Body of pancreas (tissue), 4 donors: ENCODE results near the gene TGM3. TPM values are rescaled to one million over a fixed set of nuclear protein-coding genes. Genes with fewer than 3 reads are reported as not detected.
A peak's percentile ranks its signal among the peaks of the same experiment; 100 is the strongest.

Experiments used
- ATAC-seq: fragments of 150-250 bp; one replicate; pipeline ENCODE4 v1.9.1; 2016
- DNase-seq, 4 donors: peaks; one replicate each; pipeline ENCODE4 v3.0.0-alpha.2; 2019
- H3K27ac ChIP-seq, 4 donors: fragments of 200-600 bp; sonication (generic); 1 replicate in 3 of 4; 2 replicates in 1 of 4; pipeline versions ENCODE4 v1.5.1 to v1.6.1; 2016 to 2019; ENCODE audit warnings: mild to moderate bottlenecking in 1 of 4, mixed read lengths in 1 of 4, moderate library complexity in 1 of 4
- H3K27me3 ChIP-seq, 2 donors: fragments of 200-600 bp; sonication (generic); one replicate each; pipeline ENCODE4 v1.6.0; 2016; ENCODE audit warnings: mild to moderate bottlenecking in 1 of 2
- H3K36me3 ChIP-seq, 2 donors: fragments of 200-600 bp; sonication (generic); replicated peaks in 1 of 2; 2 replicates each; pipeline ENCODE4 v1.5.1; 2016; ENCODE audit warnings: low read depth in 2 of 2; ENCODE audit not compliant: insufficient read depth in 1 of 2
- H3K4me1 ChIP-seq: fragments of 200-600 bp; sonication (generic); one replicate; pipeline ENCODE4 v1.6.0; 2016
- H3K4me3 ChIP-seq, 2 donors: fragments of 200-600 bp; sonication (generic); 1 replicate in 1 of 2; 2 replicates in 1 of 2; pipeline ENCODE4 v1.5.1; 2016 to 2019
- H3K9me3 ChIP-seq, 3 donors: fragments of 200-600 bp; sonication (generic); 1 replicate in 2 of 3; 2 replicates in 1 of 3; pipeline ENCODE4 v1.5.1; 2016
- POLR2A ChIP-seq, 3 donors: fragments of 450-650 bp; IDR thresholded peaks; one replicate each; pipeline ENCODE4 v1.6.1; 2016; ENCODE audit warnings: antibody characterized with exemption in 3 of 3, mild to moderate bottlenecking in 2 of 3
- WGBS, 2 donors: methylation state at CpG; one replicate each; pipeline ENCODE4 v1.1.5; 2017; 5-methylcytosine and 5-hydroxymethylcytosine counted together
- intact Hi-C: fragments of 100-400 bp; cut with DNase I; formaldehyde crosslinking; loops from one replicate; pipeline ENCODE4 v1.15.1; 2023
- total RNA-seq, 2 donors: library from RNA; depleted of rRNA; stranded (reverse); fragments of >200 nt; gene quantifications; one replicate each; pipeline ENCODE4 v1.1.0, GENCODE V29; 2016
- TF ChIP-seq, protein P1 (sequence below), 7 experiments: fragments of 450-650 bp in 4 of 7; fragments of 200-600 bp in 3 of 7; sonication (generic) in 3 of 7; IDR thresholded peaks; one replicate each; pipeline ENCODE4 v1.5.1; 2016 to 2019; ENCODE audit warnings: antibody characterized with exemption in 7 of 7

Gene TGM3
- total RNA-seq, 2 donors from 2014 or later: 0.26 TPM; not detected in 1

DNA sequence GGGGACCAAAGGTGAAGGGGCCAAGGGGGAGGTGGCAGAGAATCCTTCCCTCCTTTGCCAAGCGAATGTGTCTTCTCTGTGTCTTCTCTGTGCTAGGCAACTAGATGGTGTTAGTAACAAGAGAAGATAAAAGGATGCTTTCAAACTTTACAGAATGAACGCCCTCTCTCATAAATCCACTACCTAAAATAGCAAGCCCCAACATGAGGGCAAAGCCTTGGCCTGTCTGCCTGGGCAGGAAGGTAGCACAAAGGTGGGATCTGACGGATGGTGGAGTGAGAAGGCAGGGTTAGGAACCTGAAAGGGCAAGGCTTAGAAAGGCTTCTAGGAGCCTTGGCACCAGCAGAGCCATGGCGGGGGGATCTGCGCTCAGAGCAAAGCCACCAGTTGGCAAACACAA, 13.6 kb upstream of the TGM3 start:
- WGBS, 2 donors: 86 to 87% methylated on average over 5 of the region's 5 CpGs
- Histone ChIP-seq H3K27me3 (no peaks in the 10 kb centered on the region), H3K36me3 (no peaks in the 10 kb centered on the region), H3K27ac (no peak overlapping the region), H3K4me1 (peaks cover 3% of the 10 kb centered on the region), H3K4me3 (no peak overlapping the region), H3K9me3 (no peaks in the 10 kb centered on the region)
- ATAC-seq (no peak), DNase-seq (no peak)
- intact Hi-C loops: no loop called here
- no peak for TF ChIP-seq POLR2A (IDR thresholded peaks at IDR 0.05)
- TF ChIP-seq, protein P1, sequence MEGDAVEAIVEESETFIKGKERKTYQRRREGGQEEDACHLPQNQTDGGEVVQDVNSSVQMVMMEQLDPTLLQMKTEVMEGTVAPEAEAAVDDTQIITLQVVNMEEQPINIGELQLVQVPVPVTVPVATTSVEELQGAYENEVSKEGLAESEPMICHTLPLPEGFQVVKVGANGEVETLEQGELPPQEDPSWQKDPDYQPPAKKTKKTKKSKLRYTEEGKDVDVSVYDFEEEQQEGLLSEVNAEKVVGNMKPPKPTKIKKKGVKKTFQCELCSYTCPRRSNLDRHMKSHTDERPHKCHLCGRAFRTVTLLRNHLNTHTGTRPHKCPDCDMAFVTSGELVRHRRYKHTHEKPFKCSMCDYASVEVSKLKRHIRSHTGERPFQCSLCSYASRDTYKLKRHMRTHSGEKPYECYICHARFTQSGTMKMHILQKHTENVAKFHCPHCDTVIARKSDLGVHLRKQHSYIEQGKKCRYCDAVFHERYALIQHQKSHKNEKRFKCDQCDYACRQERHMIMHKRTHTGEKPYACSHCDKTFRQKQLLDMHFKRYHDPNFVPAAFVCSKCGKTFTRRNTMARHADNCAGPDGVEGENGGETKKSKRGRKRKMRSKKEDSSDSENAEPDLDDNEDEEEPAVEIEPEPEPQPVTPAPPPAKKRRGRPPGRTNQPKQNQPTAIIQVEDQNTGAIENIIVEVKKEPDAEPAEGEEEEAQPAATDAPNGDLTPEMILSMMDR (IDR thresholded peaks at IDR 0.05): no peak

DNA sequence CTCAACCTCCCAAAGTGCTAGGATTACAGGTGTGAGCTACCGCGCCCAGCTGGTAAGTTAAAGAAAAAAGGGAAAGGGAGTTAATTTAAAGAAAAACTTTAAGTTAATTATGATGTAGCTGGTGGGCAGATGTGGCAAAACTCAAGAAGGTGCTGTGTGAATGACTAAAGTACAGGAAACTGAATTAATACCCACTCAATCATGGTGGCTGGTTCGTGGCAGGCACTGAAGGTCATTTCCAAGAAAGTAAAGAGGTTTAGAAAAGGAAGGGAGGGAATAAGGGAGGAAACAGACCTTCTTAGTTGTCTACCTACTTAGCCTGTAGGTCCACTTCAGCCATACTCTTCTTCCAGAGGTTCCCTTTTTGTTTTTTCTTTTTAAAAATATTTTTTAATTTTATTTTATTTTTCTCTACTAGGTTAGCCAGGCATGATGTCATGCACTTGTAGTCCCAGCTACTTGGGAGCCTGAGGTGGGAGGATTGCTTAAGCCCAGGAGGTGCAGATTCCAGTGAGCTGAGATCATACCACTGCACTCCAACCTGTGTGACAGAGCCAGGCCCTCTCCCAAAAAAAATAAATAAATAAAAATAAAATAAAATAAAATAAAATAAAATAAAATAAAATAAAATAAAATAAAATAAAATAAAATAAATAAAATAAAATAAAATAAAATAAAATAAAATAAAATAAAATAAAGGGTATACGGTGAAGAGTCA, 11.9 kb upstream of the TGM3 start:
- no peak overlapping the region for H3K4me3 ChIP-seq
- H3K27me3 ChIP-seq: no peaks in the 10 kb centered on the region
- ATAC-seq: peak; percentile 65
- H3K36me3 ChIP-seq: no peaks in the 10 kb centered on the region
- intact Hi-C loops: no loop called here
- peaks cover 12% of the 10 kb centered on the region for H3K4me1 ChIP-seq
- peak; percentile 23 to 52 (median 36) for DNase-seq
- TF ChIP-seq, protein P1 (IDR thresholded peaks at IDR 0.05): no peak
- TF ChIP-seq POLR2A (IDR thresholded peaks at IDR 0.05): no peak
- 77% methylated on average over 4 of the region's 4 CpGs for WGBS, 2 donors
- peak overlapping the region in 3 of 4 donors; percentile 43 to 72 (median 71) for H3K27ac ChIP-seq
- H3K9me3 ChIP-seq: no peaks in the 10 kb centered on the region

DNA sequence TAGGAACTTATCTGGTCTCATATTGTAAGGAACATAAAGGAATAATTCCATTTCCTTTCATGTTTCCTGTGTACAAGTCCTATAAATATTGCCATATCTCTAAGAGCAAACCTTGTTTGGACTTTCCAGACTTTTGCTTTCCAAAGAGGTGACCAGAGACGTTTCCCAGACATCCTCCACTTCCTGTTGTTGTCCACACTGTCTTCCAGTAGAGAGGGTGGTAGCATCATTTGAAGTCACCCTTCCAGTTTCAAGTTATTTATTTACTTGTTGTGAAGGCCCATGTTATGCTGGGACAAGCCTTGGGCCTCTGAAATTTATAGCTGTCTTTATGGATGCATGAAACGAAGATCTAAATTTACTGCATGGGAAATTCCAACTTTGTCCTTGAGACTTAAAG, 10.6 kb upstream of the TGM3 start:
- WGBS, 2 donors: 49% methylated on average over 2 of the region's 2 CpGs
- Histone ChIP-seq H3K9me3 (no peaks in the 10 kb centered on the region), H3K36me3 (no peaks in the 10 kb centered on the region), H3K4me1 (peaks cover 22% of the 10 kb centered on the region), H3K4me3 (no peak overlapping the region), H3K27me3 (no peaks in the 10 kb centered on the region), H3K27ac (peak overlapping the region in 2 of 4 donors; percentile 59 to 64)
- no peak for ATAC-seq
- intact Hi-C loops: no loop called here
- DNase-seq: no peak
- TF ChIP-seq, protein P1 (IDR thresholded peaks at IDR 0.05): no peak
- no peak for TF ChIP-seq POLR2A (IDR thresholded peaks at IDR 0.05)

DNA sequence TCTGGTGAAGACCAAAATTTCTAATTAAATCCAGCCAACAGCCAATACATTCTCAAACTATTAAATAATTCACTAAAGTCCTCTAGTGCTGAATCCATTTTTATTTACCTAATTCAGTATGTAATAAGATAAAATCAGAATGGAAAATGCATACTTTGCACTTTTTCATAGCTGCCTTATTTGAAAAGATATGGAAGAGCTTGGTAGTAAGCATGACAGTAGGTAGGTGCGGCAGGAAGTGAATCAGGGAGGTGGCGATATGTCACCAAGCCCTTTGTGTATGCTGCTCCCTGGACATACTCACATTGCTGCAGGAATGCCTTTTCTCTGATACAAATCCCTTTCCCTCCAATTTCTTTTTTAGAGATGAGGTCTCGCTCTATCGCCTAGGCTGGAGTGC, 10.2 kb upstream of the TGM3 start:
- intact Hi-C loops: no loop called here

More for the DNA sequence above, 10.2 kb upstream of the TGM3 start:
- ATAC-seq (no peak), DNase-seq (no peak)
- H3K4me1 ChIP-seq: peaks cover 22% of the 10 kb centered on the region
- no peaks in the 10 kb centered on the region for H3K9me3 ChIP-seq
- TF ChIP-seq POLR2A (IDR thresholded peaks at IDR 0.05): no peak
- TF ChIP-seq, protein P1 (IDR thresholded peaks at IDR 0.05): no peak
- H3K27ac ChIP-seq: peak overlapping the region in 1 of 4 donors; percentile 64
- no peaks in the 10 kb centered on the region for H3K27me3 ChIP-seq
- no peaks in the 10 kb centered on the region for H3K36me3 ChIP-seq
- WGBS, 2 donors: 86 to 92% methylated on average over 4 of the region's 4 CpGs
- H3K4me3 ChIP-seq: no peak overlapping the region
